KBM-7 (cell line): ENCODE results near the gene UBE2L3.
A peak's percentile ranks its signal among the peaks of the same experiment; 100 is the strongest.
"Not testable (repeated sequence)": the region's sequence is repeated elsewhere in the genome, so short reads cannot be mapped to it uniquely, and the experiment has no call there.

Source experiments
- DNase-seq: peaks from one replicate; pipeline ENCODE4 v3.0.0-alpha.2; 2015
- in situ Hi-C: fragments of 300-500 bp; cut with MboI; formaldehyde crosslinking; loops from 2 replicates; pipeline ENCODE4 v1.14.3; 2020; ENCODE audit warnings: low sequenced_read_pairs, low pct_unique_long_range_greater_than_20kb, mixed read lengths

The UBE2L3 gene

DNA sequence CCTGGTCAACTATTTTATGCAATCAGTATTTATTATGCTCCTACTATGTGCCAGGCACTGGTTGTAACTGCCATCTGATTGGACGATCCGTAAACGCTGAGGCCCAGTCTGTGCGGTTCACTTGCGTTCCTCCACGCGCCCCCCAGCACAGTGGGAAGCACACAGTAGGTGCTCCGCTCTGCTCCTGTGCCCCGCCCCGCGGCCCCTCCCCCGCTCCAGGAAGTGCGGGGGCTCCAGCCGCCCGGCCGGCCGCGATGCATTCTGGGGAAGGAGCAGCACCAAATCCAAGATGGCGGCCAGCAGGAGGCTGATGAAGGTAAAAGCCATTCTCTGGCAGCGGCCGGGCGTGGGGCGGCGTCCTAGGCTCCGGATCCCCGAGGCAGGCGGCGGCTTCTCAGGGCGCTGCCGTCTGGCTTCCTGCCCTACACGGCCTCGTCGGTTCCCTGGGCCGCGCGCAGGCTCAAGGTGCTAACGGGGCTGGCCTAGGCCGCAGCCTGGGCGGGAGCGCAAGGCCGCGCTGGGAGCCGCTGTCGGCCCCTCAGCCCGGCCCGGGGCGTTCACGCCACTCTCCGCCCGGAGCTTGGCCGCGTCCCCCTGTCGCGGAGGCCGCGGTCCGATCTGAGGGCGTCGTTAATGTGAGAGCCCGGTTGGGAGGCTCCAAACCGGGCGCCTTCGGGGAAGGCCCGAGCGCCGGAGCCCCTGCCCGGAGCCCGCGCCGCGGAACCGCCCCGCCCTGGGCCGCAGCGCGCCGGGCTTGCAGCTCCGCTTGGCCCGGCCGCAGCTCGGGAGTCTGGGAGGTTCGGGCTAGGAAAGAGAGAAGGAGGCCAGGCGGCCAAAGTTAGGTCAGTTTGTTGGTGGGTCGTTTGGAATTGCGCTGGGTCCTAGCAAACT lies at the start of gene UBE2L3:
UBE2L3 (plus strand) TSS at position 259 of the 891 bp plus-strand sequence; CDS start at position 290, 31 bp downstream.
- DNase-seq, result peak; percentile 81
- in situ Hi-C loops, result no loop called here

DNA sequence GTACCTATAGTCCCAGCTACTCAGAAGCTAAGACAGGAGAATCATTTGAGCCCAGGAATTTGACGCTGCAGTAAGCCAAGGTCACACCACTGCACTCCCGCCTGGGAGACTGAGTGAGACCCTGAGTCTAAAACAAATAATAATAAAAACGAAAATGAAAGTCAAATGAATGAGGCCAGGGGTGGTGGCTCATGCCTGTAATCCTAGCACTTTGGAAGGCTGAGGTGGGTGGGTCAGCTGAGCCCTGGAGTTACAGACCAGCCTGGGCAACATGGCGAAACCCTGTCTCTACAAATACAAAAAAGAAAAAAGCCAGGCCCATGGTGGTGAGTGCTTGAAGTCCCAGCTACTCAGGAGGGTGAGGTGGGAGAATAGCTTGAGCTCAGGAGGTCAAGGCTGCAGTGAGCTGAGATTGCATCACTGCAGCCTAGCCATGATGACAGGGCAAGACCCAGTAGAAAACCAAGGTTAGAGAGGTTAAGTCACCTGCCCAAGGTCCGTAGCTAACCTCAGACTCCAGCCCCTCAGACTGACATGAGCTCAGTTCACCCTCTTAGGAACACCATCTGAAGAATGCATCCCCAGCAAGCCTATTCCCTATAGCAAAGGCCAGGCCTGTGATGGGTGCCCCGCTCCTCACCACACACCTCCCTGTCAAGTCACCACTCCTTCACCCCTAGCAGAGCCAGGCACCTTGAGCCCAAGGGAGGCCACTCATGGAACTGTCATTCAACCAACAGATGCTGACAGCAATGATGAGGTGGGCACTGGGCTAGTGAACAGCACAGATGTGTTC lies 40.6 kb upstream of the UBE2L3 start:
- in situ Hi-C loops, DNase-seq: not testable (repeated sequence)

DNA sequence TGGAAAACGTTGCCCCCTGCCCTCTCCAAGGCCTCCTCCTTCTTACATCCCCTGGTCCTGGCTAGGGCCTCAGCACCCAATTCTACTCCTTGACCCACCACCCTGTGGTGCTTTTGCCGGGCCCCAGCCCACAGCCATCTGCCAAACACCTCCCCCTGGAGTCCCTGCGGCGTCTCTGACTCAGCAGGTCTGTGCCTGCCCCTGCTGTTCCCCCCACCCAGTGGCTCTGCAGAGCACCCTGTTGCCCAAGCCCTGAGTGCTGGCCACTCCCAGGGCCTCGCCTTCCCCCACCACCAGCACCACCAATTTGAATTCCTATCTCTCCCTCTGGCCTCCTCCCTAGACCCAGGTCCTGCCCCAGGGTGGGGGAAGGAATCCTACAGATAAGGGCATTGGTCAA lies 36.0 kb upstream of the UBE2L3 start:
- in situ Hi-C loops, DNase-seq: not testable (repeated sequence)

DNA sequence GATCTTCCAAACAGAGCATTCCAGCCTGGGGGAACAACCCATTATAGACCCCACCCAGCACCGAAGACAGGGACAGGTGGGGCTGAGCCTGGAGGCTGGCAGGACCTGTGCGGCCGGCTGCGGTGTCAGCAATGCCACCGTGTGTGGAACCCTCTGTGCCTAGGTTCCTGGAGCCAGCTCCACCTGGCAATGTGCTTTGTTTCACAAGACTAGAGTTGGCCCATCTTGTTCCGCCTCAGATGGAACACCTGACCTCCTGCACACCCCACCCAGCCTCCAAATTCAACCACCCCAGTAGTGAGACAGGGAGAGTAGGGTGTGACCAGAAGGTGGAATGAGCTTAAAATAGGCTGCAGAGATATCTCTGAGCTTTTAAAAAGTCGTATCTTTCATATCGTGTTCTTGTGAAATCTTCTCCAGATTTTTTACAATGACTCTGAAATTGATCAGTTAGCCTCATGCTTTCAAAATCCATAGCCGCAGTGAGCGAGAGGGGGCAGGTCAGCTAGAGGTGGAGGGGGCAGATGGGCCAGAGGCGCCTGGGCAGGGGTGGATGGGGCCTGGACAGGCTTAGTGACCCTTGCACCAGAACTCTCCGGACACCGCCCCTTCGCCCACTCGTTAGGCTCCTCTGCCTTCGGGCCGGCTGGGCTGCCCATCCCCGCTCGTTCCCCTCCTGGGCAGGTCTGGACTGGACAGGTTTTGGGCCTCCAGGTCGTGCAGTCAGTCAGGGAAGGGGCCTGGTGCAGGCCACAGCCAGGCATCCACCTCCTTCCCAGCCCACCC lies 34.5 kb upstream of the UBE2L3 start:
- DNase-seq, in situ Hi-C loops: not testable (repeated sequence)

DNA sequence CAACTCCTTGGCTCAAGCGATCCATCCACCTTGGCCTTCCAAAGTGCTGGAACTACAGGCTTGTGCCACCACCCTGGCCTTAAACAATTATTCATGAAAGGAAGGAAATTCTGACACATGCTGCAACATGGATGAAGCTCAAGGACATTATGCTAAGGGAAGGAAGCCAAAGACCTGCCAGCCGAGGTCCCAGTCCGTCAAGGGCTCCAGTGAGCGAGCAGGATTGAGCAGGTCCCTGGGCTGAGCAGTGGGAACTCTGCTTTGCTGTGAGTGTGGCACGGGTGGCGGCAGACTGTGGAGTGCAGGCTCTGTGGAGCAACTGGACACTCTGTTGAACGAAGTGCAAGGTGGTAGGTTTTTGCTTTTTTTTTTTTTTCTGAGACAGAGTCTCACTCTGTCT lies 27.7 kb upstream of the UBE2L3 start:
- in situ Hi-C loops, result not testable (repeated sequence)

DNA sequence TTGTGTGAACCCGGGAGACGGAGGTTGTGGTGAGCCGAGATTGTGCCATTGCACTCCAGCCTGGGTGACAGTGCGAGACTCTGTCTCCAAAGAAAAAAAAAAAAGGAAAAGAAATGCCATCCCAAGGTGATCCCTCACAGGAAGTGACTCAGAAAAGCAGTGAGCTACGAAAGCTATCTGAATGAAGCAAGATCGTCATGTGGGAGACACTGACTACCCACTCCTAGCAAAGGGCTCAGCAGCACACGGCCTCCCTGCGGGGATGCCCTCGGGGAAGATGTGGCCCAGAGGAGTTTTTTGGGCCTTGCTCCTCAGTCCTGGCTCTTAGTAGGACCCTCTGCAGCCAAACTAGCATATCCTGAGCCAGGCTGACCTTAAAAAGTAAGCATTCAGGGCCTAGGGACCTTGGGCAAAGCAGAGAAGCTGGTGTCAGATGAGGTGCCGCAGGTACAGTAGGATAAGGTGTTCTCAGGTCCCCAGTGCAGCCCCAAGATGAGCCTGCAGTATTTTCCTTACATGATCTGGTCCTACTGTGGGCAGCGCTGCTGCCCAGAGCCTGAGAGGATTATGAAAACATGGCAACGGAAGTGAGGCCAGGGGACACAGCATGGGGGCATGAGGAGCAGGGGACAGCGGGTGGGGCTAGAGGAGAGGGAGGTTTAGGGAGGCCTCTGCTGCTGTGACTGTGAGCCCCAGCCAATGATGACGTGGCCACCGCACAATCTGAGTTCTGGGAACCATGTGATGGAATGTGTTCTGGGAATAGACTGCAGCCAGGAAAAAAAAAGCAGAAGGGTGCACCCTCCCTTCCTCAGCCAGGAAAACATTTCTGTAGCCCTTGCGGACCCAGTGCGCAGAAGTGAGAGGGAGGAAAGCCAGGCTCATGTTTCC lies 22.8 kb upstream of the UBE2L3 start:
- in situ Hi-C loops, DNase-seq: not testable (repeated sequence)

More for the DNA sequence above, 27.7 kb upstream of the UBE2L3 start:
- not testable (repeated sequence) for DNase-seq

DNA sequence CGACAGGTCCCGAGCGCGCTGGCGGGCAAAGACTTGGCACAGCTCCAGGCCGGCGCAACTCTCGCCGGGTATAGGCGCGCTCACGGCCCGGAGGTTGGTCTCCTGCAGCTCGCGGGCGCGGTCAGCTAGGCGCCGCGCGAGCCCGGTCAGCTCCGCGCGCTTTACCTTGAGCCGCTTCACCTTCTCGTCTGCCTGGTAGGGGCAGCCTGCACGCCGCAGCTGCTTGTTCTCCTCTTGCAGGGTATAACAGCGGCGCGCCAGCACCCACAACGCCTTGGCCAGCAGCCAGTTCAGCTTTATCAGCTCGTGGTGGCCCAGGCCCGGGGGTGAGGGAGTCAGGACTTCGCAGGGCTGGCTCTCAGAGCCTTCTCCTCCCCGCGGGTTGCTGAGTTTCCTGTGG lies 18.0 kb upstream of the UBE2L3 start:
- in situ Hi-C loops, DNase-seq: not testable (repeated sequence)

DNA sequence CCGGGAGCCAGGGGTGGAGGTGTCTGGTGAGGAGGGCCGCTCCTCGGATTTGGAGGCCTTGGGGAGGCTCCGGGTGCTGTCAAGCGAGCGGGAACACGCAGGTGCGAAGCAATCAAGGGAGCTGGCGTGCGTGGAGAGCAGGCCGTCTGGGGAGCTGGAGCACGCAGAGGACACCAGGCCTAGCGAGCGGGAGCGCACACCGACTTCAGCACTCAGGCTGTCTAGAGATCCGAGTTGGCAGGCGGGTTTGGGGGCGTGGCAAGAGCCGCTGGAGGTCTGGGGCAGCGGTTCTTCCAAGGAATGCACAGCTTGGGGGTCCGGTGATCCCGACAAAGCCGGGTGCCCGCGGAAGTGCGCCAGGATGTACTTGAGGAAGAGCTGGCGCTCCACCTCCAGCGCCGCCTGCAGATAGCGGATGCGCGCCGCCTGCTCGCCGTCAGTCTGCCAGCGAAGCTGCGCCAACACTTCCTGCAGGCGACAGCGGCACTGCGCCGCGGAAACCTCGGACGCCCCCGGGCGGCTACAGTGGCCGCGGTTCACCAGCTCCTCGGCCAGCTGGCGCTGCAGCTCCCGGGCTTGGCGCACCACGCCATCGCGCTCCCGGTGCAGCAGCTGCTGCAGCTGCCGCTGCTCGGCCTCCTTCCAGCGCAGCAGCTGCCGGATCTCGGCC lies 17.4 kb upstream of the UBE2L3 start:
- in situ Hi-C loops, DNase-seq: not testable (repeated sequence)

DNA sequence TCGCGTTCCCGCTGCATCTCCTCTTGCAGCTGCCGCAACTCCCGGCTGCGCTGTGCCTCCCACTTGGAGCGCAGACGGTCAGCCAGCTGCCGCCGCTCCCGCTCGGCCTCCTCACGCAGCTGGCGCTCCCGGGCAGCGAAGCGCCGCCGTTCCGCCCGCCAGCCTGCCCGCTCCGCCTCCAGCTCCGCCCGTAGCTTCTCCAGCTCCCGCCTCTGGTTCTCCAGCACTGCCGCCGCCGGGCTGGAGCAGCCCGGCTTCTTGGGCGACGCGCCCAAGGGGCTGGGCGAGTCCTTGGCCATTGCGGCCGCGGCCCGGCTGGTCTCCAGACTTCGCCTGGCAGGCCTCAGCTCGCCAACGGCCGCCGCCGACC lies 16.9 kb upstream of the UBE2L3 start:
- in situ Hi-C loops, DNase-seq: not testable (repeated sequence)

DNA sequence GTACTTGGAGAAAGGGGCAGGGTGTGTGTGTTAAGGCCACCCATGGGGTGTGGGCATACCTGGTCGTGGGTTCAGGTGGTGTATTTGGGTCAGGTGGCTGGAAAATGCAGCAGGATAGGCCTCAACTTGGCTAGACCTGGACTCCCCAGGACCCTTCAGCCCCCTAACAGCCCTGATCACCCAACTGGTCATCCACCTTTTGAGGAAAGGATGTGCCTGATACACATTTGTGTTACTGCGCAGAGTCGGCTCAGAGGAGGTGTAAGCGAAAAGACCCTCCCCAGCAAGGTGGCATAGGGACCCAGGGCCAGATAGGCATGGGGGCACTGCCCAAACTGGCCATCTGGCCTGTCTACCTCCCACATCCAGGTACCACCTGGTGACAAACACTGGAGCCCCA lies 16.2 kb upstream of the UBE2L3 start, which contains the start of gene RIMBP3C:
RIMBP3C (minus strand) TSS at position 101 of the 400 bp plus-strand sequence. CDS start 485 bp downstream, outside the sequence.
- DNase-seq, in situ Hi-C loops: not testable (repeated sequence)

DNA sequence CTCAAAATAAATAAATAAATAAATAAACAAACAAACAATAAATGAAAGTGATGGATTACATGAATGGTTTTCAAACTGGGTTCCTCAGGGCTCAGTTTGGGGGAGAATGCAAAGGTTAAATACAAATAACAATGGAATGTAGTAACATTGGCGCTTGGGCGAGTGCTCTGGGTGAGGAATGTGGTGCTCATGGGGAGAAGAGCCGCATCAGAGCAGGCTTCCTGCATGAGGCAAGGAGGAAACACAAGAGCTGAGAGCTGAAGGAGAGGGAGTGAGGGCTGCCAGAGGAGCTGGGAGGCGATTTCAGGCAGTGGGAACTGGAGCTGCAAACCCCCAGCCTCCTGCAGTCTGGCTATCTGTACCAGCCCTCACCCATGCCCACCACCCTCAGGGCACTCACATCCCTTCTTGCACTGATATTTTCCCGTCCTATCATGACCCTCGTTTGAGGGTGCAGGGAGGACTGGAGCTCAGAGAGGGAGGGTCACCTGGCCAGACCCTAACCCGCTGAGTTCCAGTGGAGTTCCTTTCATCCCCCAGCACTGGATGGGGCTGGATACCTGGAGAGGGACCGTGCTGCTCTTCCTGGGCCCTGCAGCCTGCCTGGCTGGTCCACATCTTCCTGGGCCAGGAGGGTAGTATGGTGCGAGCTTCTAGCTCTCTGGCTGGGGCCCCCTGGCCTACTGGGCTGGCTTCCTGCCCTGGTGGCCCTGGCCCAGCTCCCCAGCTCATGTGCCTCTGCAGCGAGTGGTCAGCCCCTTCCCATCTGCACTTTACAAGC lies 8.0 kb upstream of the UBE2L3 start:
- DNase-seq, in situ Hi-C loops: not testable (repeated sequence)

DNA sequence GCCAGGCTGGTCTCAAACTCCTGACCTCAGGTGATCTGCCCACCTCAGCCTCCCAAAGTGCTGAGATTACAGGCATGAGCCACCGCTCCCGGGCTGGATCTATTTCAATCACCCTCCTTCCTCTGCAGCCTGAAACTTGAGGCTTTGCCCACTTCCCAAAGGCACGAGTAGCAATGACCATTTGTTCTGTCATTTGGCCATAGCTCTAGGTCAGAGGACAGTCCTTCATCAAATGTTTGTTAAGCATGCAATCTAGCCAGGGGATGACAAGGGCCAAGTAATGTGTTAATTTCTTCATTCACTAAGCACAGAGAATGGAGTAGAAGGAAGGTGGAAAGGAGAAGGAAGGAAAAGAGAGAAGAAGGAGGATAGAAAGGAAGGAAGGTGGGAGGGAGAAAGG lies 6.9 kb upstream of the UBE2L3 start:
- DNase-seq, in situ Hi-C loops: not testable (repeated sequence)

DNA sequence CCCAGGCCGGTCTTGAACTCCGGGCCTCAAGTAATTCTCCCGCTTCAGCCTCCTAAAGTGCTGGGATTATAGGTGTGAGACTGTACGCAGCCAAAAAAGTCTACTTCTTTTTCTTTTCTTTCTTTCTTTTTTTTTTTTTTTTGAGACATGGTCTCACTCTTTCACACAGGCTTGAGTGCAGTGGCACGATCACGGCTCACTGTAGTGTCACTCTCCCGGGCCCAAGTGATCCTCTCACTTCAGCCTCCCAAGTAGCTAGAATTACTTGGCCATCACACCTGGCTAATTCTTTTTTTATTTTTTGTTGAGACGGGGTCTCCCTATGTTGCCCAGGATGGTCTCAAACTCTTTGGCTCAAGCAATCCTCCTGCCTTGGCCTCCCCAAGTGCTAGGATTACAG lies 3.6 kb upstream of the UBE2L3 start:
- no peak for DNase-seq
- in situ Hi-C loops, result no loop called here

DNA sequence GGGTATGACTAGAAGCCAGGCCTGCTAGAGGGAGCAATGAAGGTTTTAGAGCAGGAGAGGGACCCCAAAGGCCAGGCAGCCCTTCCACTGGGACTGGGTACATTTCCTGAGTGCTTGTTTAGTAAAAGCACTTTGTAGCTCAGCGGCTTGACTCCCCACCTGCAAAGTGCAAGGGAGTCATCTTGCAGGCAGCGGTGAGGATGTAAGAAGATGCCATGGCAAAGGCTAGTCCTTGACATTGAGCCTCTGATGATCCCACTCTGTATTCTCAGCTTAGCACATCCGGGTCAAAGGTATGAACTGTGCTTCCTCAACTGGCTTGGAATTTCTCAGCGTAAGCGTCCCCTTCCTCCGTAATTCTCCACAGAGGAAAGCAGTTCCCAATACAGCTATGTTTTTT lies 3.1 kb upstream of the UBE2L3 start:
- in situ Hi-C loops, result no loop called here

DNA sequence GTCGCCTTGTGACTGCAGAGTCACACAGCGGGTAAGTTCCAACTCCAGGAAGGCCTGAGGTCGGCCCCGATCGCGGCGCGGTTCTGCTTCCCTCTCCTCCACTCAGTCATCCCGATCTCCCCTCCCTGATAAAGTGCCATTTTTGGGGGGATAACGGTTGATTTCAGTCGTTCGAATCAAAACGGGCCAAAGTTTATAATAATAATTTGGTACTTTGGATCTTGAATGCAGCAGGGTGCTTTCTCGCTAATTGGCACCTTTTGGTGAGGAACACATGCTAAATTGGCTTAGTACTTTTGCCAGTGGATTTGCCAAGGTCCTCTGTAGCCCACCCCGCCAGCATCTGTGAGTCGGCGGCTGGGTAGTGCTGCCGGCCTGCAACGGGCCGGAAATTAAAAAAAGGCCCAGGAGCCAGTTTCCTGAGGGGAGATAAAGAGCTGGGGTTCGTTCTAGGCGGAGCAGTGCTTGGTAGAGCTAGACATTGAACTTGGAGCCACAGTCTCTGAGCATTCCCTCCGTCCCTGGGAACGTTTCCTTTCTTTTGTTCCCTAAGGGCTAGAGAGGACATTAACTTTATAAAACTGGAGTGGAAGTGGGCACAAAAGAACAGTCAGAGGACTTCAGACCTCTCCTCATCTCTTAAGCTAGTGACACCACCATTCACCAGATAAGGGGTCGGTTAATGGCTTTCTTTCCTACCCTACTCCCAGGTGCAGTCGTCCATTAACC lies 997 bp downstream of the UBE2L3 start:
- in situ Hi-C loops, result no loop called here
- peak; percentile 47 for DNase-seq

More for the DNA sequence above, 3.1 kb upstream of the UBE2L3 start:
- no peak for DNase-seq

DNA sequence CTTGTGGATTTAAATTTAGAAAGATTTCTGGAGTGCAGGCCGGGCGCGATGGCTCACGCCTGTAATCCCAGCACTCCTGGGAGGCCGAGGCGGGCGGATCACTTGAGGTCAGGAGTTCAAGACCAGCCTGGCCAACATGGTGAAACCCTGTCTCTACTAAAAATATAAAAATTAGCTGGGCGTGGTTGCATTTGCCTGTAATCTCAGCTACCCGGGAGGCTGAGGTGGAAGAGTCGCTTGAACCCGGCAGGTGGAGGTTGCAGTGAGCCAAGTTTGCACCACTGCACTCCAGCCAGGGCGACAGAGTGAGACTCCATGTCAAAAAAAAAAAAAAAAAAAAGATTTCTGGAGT lies 1.5 kb downstream of the UBE2L3 start:
- DNase-seq, in situ Hi-C loops: not testable (repeated sequence)
